Glomerular visceral epithelial cell (primary cell): ENCODE measurements around the gene DLX4.
A peak's percentile ranks its signal among the peaks of the same experiment; 100 is the strongest.

Source experiments
- DNase-seq: peaks from one replicate; pipeline ENCODE4 v3.0.0-alpha.2; 2016; ENCODE audit errors: extremely low spot score

Gene DLX4

DNA sequence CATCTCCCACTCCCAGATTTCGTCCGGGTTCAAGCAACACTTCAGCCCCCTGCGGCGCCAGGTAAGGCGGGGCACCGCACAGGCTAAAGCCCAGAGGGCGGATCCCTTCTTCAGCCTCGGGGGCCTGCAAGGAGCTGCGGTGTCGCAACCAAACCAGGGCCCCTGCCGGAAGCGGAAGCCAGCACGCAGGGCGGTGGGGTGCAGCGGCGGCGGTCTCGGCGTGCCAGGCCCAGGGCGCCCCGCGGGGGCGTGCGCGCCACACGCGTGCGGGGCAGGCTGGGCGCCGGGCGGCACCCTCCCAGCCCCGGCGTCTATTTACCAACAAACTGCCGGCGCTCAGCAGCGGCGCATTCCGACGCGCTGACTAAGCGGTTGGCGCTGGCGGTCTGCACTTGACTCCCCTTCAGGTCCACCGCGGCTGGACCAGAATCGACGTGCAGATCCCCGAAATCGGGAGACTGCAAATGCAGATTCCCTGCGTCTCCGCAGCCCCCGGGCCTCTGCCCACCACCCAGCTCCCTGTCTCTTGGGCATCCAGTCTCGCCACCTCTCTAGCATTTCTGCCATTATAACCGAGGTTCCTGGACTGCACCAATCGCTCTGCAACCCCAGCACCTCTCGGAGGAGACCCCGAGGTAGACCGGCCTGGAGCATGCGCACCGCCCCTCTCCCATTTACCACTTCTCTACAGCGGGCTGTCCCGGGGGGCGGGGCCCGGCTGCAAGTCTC, 421 bp upstream of the DLX4 start:
- peak; percentile 62 for DNase-seq

DNA sequence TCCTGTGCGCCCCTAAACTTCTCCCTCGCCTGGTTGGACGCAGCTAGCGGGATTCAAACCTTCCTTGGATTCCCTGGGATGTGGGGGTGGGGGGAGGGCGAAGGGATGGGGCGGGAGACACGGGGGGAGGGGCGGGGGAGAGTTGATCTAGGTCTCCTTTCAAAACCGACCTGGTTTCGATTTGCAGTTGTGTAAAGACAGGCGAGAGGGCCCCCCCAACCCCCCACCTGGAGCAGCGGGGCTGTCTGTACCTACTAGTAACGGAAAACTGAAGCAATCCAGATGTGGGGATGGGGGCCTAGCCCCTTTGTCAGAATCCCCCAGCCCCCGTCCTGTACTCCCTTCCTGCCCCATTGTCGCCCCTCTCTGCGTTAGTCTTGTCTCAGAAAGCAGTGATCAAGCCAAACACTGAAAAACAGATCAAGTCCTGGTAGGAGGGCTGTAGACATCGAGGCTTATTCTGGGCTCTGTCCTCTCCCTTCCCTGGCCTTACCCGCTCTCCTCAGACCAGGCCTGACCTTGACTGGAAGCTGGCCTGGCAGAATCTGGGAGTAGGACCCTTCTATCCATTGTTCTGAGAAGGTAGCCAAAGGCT, 902 bp downstream of the DLX4 start:
- DNase-seq: no peak

DNA sequence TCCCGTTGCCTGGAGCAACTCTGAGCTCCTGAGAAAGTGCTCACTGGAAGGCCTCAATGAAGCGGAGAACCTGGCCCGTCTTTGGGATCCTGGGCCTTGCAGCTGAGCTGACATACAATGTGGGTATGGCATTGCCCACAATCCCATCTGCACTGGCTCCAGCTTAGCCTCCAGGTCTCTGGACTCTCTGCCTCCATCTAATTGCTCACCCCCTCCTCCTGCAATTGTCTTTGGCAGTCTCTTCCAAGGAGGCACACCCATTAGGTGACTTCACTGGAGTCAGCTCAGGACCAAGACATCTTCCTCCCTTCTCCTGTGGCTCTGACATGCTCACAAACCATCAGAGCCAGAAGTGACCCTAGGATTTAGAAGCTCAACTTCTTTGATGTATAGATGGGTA, 1.5 kb downstream of the DLX4 start:
- no peak for DNase-seq

DNA sequence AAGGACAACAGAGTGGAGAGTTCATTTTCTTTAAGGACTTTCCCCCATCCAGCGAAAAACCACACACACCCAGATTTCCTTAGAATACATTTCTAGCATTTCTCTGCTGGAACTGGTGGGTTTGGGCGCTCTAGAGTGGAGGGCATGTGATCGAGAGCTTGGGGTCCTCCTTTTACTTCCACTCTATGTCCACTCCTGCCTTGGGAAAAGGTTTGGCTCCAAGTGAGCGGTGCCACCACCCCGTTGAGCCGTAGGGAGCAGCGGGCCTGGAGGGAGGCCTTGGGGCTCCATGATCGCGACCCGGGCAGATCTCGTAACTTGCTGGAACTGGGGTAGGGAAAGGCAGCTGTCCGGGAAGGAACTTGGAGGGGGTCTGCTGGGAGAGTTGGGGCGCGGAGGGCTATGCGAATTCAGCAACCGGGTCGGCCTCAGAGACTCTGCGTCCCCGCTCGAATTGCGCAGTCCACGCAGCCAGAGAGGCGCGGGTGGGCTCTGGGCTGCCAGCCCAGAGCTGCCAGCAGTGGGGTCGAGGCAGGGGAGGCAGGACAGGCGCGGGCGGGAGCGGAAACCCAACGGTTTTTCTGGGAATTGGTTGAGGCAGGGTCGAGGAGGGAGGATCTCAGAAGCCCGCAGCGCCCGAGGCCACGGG, 2.3 kb downstream of the DLX4 start:
- DNase-seq: no peak

DNA sequence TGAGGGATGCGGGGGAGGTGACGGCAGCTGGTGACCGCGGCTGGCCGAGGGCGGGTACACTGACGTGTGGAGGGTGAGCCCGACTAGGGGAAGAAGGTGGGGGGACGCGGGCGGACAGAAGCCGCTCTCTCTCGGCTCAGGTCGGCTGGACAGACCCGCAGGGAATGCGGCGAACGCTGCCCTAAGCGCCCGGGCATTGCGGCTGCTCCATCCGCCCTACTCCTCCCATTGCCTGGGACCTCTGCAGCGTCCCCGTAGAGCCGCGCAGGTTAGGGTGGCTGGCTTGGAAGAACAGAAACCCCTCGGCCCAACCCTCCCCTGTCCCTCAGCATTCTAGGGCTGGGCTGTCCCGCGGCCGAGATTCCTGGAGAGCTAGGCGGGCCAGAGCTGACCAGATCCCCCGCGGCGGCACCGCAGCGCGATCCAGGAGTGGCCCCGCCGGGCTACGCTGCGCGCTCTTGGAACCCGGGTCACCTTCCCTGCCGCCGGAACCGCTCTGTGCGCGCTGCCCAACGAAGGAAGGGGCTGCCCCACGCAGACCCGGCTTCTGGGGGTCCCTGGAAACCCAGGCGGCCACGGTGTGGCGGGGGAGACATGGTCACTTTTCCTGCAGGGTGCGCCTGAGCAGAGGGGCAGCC, 3.0 kb downstream of the DLX4 start:
- DNase-seq: no peak

DNA sequence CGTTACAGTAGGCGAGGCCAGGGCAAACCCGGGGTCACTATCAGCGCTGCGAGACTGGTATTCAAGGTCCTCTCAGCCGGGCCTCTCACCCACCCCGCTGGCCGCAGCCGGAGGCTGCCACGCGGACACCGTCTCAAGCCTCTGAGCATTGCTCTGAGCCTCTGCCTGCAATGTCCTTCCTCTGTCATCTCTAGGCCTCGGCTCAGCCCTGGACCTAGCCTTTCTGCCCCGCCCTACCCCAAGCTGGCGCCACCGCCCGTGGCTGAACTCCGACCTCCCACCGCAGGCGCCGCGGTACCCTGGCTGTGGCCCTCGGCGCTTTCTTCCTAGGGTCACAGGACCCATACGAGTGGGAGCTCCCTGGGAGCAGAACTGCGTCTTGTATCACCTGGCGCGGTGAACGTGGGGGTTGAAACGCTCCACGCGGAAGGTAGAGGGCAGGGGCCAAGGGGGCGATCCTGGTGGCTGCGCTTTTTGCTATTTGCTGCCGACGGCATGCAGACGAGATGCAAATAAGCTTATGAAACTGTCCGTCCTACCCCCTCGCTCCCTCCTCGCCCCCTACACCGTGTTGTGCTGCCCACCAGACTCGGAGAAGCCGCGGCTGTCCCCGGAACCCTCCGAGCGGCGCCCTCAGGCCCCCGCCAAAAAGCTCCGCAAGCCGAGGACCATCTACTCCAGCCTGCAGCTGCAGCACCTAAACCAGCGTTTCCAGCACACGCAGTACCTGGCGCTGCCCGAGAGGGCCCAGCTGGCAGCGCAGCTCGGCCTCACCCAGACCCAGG, 3.7 kb downstream of the DLX4 start:
- DNase-seq: no peak

DNA sequence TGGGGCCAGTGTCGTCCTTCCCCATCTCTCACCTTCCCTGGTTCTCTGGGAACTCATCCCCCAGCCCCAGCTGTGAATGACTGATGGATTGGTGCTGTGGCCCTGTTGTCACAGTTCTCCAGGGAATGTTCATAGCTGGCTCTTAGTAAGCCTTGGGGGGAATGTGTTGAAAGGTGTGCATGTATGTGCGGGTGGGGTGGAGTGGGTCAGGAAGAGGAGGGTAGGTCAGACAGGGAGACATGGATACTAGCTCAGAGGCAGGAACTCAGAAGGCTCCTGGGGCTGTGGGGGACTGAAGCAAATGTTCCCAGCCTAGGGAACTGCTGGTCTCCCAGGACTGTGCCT, 4.3 kb downstream of the DLX4 start:
- DNase-seq: no peak

DNA sequence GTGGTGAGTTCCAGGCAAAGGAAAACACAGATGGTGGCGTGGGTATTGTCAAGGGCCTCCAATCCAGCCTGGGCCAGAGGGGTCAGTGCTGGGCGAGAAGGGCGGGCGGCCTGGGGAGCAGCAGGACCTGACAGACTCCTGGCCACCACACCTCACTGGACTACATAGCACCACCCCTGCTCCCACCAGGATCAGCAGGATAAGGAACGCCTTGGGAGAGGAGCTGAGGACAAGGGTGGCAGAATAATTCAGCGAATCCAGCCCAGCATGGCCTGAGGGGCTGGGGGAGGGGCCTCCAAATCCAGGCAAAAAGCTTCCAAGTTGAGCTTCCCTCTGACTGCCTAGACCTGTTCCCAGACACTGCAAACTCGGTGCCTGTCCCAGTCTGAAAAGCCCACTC, 6.5 kb downstream of the DLX4 start:
- DNase-seq: no peak

DNA sequence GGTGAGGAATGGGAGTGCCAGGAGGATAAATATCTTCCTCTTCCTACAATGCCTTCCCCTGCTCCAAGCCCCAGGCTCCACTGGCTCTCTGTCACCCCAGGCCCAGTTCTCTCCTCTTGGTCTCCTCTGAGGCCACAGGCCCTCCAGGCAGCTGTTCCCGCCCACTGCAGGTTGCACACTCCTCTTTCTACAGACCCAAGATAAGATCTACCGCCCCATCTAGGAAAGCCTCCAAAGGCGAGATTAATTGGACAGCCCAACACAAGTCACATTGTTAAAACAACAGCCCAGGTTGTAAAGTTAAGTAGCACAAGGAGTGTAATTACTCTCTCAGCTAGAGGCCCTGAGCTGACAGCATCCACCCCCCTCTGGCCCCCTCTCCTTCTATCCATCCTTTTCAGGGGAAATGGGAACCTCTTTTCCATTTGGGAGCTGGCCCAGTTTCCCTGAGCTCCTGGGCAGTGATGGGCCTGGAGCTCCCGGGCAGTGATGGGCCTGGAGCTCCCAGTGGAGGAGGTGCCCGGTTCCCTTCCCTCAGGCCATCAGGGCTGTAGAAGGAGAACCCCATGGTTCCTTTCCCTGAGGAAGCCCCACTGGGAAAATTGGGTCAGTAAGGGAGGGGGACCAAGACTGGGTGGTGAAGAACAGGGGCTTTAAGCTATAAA, 7.3 kb downstream of the DLX4 start:
- no peak for DNase-seq

DNA sequence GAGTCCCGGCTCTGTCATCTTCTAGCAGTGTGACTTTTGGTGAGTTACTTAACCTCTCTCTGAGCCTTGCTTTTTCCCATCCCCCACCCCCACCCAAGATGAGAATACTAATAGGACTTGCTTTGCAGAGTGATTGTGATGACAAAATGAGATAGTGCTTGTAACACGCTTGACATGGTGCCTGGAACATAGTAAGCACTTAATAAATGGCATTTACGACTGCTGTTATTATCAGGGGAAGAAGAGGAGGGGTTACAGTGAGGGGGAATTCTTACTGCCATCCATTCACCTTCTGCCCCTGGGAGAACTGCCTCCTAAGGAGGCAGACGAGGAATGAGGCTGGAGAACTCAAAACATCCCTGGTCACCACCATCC, 7.8 kb downstream of the DLX4 start:
- DNase-seq: no peak

DNA sequence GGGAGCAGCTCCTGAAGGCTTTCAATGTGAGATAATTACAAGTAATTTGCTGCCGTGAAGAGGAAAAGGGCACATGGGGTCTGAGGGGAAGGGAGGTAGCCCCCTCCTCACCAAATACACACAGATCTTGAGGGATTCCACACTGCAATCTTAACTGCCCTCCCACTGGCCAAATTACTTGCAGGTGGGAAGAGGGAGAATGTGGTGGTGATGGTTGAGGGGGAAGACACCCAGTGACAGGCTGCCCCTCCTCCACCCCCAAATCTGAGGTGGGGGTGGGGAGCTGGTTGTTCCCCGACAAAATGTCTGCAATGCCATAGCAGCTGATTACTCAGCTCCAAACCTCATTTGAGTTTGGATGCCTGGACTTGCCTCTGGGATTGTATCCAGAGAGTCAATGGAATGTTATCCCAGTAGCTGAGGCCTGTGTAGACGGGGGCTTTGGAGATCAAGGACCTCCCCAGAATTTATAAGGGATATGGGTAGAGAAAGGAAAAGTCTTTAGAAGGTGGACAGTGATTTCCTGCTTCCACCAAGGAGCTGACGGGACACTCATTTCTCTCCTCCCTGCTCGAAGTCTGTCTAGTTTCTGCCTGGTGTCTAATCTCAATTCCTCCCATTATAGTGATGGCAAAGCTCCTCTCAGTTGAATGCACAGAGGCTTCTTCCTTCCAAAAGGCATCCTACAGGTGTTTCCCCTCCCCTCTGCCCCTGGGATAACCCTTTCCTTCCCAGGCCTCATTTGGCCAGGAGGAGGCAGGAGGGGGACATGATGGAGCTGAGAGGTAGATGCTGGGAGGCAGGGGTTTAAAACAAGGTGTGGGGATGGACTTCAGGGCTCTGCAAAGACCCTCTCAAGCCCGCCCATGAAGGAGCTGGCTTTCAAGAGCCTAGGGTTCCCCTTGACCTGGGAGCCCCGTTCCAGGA, 8.7 kb downstream of the DLX4 start:
- DNase-seq: no peak

DNA sequence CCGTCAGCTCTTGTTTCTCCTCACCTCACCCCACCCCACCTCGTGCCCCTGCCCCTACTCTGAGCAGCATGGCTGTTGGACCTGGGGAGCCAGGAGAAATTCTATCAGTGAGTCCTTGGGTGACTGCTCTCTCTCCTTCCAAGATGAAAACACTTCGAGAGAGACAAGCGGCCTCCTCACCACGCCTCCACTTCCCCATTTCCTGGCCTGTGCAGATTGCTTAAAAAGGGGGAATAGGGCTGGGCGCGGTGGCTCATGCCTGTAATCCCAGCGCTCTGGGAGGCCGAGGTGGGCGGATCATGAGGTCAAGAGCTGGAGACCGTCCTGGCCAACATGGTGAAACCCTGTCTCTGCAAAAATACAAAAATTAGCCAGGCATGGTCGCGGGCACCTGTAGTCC, 9.5 kb downstream of the DLX4 start:
- DNase-seq: no peak

DNA sequence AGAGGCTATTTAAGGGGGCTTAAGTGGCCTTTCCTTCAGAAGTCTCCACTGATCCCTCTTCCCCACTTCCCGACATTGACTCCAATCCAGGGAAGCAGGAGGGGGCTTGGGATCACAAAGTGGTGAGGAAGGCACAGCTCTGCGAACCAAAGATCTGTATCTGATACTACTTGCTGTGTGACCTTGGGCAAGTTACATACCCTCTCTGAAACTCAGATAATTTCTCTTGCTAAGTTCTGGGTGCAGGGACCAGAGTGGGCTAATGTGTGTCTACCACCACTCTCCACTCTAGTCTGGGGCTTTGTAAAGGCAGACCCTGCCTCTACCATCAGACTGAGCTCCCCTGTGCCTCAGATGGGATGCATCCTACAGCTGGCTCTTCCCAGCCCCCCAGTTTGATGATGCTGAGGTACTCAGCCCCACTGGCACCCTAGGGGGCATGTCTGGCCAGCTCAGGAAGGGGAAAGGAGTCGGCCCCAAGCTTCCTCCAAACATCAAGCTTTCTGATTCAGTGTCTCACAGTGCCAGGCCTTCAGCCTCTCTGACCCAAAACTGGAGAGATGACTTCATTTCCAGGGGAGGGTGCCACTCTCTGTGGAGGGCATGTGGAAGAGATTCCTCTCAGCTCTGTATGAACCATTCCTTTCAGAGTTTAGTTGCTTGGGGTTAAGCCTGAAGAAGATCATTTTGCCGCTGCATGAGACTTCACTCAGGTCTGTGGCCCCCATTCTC, 10.9 kb downstream of the DLX4 start:
- no peak for DNase-seq

DNA sequence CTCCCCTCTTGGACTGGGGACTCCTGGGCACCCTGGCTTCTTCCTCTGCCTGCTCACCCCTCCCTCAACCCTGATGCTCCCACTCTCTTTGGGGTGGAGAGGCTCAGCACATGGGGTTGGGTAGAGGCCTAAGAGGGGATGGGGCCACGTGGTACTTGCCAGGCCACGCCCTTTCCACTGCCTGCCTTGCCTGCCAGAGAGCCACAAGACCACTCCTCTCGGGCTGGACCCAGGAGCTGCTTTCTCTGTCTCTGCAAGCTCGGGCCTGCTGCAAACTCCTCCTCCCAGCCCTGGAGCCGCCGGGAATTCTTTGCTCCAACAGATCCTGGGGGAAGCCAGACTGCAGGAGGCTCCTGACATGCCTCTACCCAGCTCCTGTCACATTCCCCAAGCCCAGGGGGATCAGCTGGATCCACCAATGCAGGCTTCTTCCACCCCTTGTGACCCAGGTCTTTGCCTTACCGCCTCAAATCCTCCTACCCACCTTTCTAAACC, 11.8 kb downstream of the DLX4 start:
- DNase-seq: no peak

DNA sequence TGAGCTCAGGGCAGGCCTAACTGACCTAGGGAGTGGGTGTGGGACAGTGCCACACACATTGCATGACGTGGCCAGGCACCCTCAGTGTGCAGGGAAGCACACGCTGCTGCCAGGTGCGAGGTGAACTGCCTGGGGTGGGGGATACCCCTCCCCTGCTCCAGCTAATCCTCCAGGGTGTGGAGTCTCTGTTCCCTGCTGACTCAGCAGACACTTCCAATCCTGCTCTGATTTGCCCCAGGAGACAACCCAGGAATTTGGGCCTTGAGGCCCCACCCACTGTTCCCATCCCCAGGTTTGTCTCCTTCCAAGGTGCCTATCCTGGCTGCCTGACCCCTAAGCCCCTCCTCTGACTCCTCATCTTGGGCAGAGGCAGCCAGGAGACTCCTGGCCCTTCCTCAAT, 15.3 kb downstream of the DLX4 start:
- no peak for DNase-seq

DNA sequence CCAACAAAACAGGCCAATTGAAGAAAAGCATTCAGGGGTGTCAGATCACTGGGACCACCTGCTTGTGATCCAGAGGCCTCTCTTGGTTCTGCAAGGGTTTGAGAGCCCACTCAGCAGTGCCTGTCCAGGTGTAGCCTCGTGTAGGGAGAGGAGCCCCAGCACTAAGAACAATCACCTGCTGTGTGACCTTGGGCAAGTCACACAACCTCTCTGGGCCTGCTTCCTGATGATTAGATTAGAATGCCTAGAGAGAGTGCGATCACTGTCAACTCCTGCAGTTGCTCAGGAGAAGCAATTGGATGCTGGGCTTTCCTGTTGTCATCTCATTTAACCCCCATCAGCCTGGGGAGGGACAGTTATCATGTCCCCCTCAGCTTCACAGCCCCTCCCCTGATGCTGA, 15.8 kb downstream of the DLX4 start:
- no peak for DNase-seq

DNA sequence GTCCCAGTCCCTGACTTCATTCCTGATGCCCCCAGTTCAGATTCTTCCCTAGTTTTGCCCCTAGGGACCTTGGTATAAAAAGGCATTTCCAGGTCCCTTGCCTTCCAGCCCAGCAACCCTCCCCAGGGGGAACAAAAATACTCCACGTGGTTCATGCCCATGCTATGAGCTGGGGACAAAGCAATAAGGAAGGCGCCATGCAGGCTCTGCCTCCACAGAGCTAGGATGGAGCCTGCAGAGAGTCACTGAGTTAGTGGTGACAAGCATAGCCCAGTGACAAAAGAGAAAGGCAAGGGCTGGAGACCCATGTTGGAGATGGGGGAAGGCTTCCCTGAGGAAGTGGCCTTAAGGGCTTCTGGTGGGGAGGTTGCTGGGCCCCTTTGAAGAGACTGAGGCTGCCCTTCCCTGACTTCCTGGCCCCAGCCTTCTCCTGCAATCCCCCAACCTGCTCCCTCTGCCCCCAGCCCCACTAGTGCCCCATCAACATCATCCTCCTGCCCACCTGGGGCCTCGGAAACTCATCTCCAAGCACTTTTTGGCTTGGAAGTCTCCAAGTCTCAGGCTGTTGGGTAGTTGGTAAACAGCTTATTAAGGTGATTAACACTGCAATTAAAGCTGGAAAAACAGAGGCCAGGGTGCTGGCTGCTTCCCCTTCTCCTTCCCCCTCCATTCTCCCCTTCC, 16.5 kb downstream of the DLX4 start:
- DNase-seq: no peak

DNA sequence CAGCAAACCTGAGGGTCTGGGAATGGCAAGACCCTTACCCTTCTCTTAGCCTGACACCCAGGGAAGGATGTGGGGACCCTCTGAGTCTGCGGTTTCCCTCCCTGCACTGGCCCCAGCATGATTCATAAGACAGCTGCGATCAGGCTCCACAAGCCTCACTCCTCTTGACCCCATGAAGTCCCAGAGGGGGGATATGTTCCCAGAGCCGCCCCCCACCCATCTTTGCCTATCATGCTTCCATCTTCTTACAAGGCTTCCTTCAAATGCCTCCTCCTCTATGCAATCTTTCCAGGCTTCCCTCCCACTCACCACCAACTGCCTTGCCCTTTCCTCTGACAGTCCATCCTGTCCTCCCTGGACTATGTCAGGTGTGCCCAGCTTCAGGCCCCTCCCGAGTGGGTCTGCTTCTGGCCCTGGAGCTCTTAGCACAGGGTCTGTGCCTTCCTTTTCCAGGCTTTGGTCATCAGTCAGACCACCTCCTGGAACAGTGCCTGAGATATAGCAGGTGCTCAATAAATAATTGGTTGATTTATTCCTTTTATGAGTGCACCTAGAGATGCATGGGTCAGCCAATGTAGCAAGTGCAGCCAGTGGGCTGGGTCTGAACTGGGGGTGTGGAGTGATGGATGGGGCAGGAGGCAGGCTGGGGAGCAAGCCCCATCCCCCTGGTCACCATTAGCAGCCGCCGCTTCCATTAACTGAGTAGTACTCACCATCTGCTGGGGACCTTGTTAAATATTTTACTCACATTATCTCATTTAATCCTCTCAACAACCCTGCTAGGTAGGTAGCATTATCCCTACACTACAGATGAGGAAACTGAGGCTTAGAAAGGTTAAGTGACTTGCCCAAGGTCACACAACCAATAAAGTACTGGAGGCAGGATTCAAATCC, 17.7 kb downstream of the DLX4 start:
- no peak for DNase-seq
